H9 (cell line): ENCODE measurements around the gene GRM3. TPM values are rescaled to one million over a fixed set of nuclear protein-coding genes. Genes with fewer than 3 reads are reported as not detected.

Experiments used
- DNase-seq: peaks from one replicate; pipeline ENCODE4 v3.0.0-alpha.2; 2017
- H2AFZ ChIP-seq: one replicate; pipeline ENCODE4 v1.6.1; 2013; ENCODE audit warnings: mild to moderate bottlenecking, low read length, control low read depth, moderate library complexity
- H2AK5ac ChIP-seq: 2 replicates; pipeline ENCODE4 v1.6.1; 2013; ENCODE audit warnings: low read length, control low read depth, mixed read lengths; ENCODE audit not compliant: insufficient read length
- H2BK120ac ChIP-seq: one replicate; pipeline ENCODE4 v1.6.1; 2013; ENCODE audit warnings: low read depth, mild to moderate bottlenecking, low read length, control low read depth, inconsistent platforms; ENCODE audit not compliant: poor library complexity, severe bottlenecking
- H2BK12ac ChIP-seq: 2 replicates; pipeline ENCODE4 v1.6.1; 2013; ENCODE audit warnings: low read length, control low read depth, mixed read lengths, low read depth; ENCODE audit not compliant: insufficient read length
- H2BK15ac ChIP-seq: 2 replicates; pipeline ENCODE4 v1.6.1; 2013; ENCODE audit warnings: low read depth, low read length, control low read depth
- H2BK20ac ChIP-seq: one replicate; pipeline ENCODE4 v1.6.1; 2013; ENCODE audit warnings: low read depth, mild to moderate bottlenecking, low read length, control low read depth, inconsistent platforms; ENCODE audit not compliant: poor library complexity, severe bottlenecking
- H2BK5ac ChIP-seq: 2 replicates; pipeline ENCODE4 v1.6.1; 2013; ENCODE audit warnings: low read length, control low read depth, mixed read lengths; ENCODE audit not compliant: insufficient read length
- H3K14ac ChIP-seq: 2 replicates; pipeline ENCODE4 v1.6.1; 2013; ENCODE audit warnings: low read length, control low read depth; ENCODE audit not compliant: insufficient read depth
- H3K18ac ChIP-seq: 2 replicates; pipeline ENCODE4 v1.6.1; 2013; ENCODE audit warnings: low read depth, mild to moderate bottlenecking, mixed read lengths, low read length, control low read depth; ENCODE audit not compliant: insufficient read length
- H3K23ac ChIP-seq: 2 replicates; pipeline ENCODE4 v1.6.1; 2013; ENCODE audit warnings: low read length, control low read depth, mixed read lengths, low read depth; ENCODE audit not compliant: insufficient read length
- H3K23me2 ChIP-seq: 2 replicates; pipeline ENCODE4 v1.6.1; 2013; ENCODE audit warnings: low read depth, mild to moderate bottlenecking, mixed read lengths, low read length, control low read depth; ENCODE audit not compliant: insufficient read length, poor library complexity, severe bottlenecking
- H3K27ac ChIP-seq: 2 replicates; pipeline ENCODE4 v1.5.1; 2013; ENCODE audit warnings: low read length, control low read depth, mixed read lengths, low read depth; ENCODE audit not compliant: insufficient read length
- H3K27me3 ChIP-seq: 2 replicates; pipeline ENCODE4 v1.6.1; 2013; ENCODE audit warnings: low read length, control low read depth, inconsistent platforms; ENCODE audit not compliant: insufficient read depth
- H3K4ac ChIP-seq: 2 replicates; pipeline ENCODE4 v1.6.1; 2013; ENCODE audit warnings: low read depth, mild to moderate bottlenecking, control low read depth, inconsistent platforms, low read length, moderate library complexity
- H3K4me1 ChIP-seq: 2 replicates; pipeline ENCODE4 v1.6.1; 2013; ENCODE audit warnings: low read length, control low read depth, inconsistent platforms; ENCODE audit not compliant: insufficient read depth
- H3K4me2 ChIP-seq: 2 replicates; pipeline ENCODE4 v1.6.1; 2013; ENCODE audit warnings: low read length, control low read depth, mixed read lengths; ENCODE audit not compliant: insufficient read length, insufficient read depth
- H3K56ac ChIP-seq: 2 replicates; pipeline ENCODE4 v1.6.1; 2013; ENCODE audit warnings: low read depth, mild to moderate bottlenecking, mixed read lengths, low read length, control low read depth; ENCODE audit not compliant: insufficient read length
- H3K79me1 ChIP-seq: 2 replicates; pipeline ENCODE4 v1.6.1; 2013; ENCODE audit warnings: low read depth, mild to moderate bottlenecking, moderate library complexity, low read length, control low read depth, inconsistent platforms; ENCODE audit not compliant: insufficient read depth, poor library complexity, severe bottlenecking
- H3K79me2 ChIP-seq: 2 replicates; pipeline ENCODE4 v1.6.1; 2013; ENCODE audit warnings: low read length, control low read depth, inconsistent platforms; ENCODE audit not compliant: insufficient read depth
- H3K9ac ChIP-seq: 2 replicates; pipeline ENCODE4 v1.6.1; 2013; ENCODE audit warnings: low read length, control low read depth, mixed read lengths; ENCODE audit not compliant: insufficient read length; ENCODE audit errors: extremely low read depth
- H3K9me3 ChIP-seq: one replicate; pipeline ENCODE4 v1.6.1; 2013; ENCODE audit warnings: low read depth, low read length, inconsistent platforms; ENCODE audit not compliant: control insufficient read depth
- H3T11ph ChIP-seq: one replicate; pipeline ENCODE4 v1.6.1; 2013; ENCODE audit warnings: mild to moderate bottlenecking, low read length, control low read depth, inconsistent platforms
- H4K20me1 ChIP-seq: one replicate; pipeline ENCODE4 v1.6.1; 2013; ENCODE audit not compliant: control insufficient read depth, insufficient read length, insufficient read depth
- H4K5ac ChIP-seq: 2 replicates; pipeline ENCODE4 v1.6.1; 2013; ENCODE audit warnings: low read depth, mild to moderate bottlenecking, mixed read lengths, low read length, control low read depth; ENCODE audit not compliant: insufficient read length
- H4K8ac ChIP-seq: replicated peaks from 2 replicates; pipeline ENCODE4 v1.6.1; 2013; ENCODE audit warnings: low read length, control low read depth, mixed read lengths, low read depth; ENCODE audit not compliant: insufficient read length
- H4K91ac ChIP-seq: 2 replicates; pipeline ENCODE4 v1.6.1; 2013; ENCODE audit warnings: low read depth, mild to moderate bottlenecking, moderate library complexity, mixed read lengths, low read length, control low read depth; ENCODE audit not compliant: insufficient read length
- H3K27ac Mint-ChIP-seq, 3 experiments: 2 replicates in 2 of 3; 3 replicates in 1 of 3; pipeline ENCODE4 v1.8.0; 2020 to 2021; ENCODE audit warnings: mixed read lengths in 3 of 3, mild to moderate bottlenecking in 1 of 3, moderate library complexity in 1 of 3
- H3K27me3 Mint-ChIP-seq: 2 replicates; pipeline ENCODE4 v1.8.0; 2021; ENCODE audit warnings: low read depth, mild to moderate bottlenecking, moderate library complexity, mixed read lengths
- H3K36me3 Mint-ChIP-seq, 3 experiments: 2 replicates in 2 of 3; 3 replicates in 1 of 3; pipeline ENCODE4 v1.8.0; 2020 to 2021; ENCODE audit warnings: low read depth in 3 of 3, mixed read lengths in 3 of 3; ENCODE audit not compliant: insufficient read depth in 1 of 3
- H3K4me1 Mint-ChIP-seq, 2 experiments: 2 replicates each; pipeline ENCODE4 v1.8.0; 2020; ENCODE audit warnings: mixed read lengths in 2 of 2
- H3K4me3 Mint-ChIP-seq, 2 experiments: 2 replicates in 1 of 2; 3 replicates in 1 of 2; pipeline ENCODE4 v1.8.0; 2020 to 2021; ENCODE audit warnings: mild to moderate bottlenecking in 2 of 2, mixed read lengths in 2 of 2, moderate library complexity in 1 of 2
- H3K9me3 Mint-ChIP-seq, 2 experiments: 2 replicates in 1 of 2; 3 replicates in 1 of 2; pipeline ENCODE4 v1.8.0; 2020; ENCODE audit warnings: mild to moderate bottlenecking in 2 of 2, mixed read lengths in 2 of 2, moderate library complexity in 1 of 2
- CTCF ChIP-seq: fragments of 200-600 bp; sonication (generic); conservative IDR thresholded peaks from 3 replicates; pipeline ENCODE4 v1.8.0; 2021; ENCODE audit warnings: antibody characterized with exemption, mild to moderate bottlenecking
- WGBS: extraction: QIAGEN DNeasy Blood & Tissue Kit; methylation state at CpG from one replicate; pipeline ENCODE4 v1.1.7; 2013; ENCODE audit warnings: missing lambda C conversion rate, low lambda C conversion rate, mixed read lengths; ENCODE audit not compliant: insufficient read length; ENCODE audit errors: extremely low coverage; 5-methylcytosine and 5-hydroxymethylcytosine counted together
- total RNA-seq: library from RNA; stranded (reverse); gene quantifications from 2 replicates; pipeline ENCODE4 v1.2.1, GENCODE V29; 2021

GRM3 gene
- total RNA-seq, 1 experiment from 2014 or later: 0.15 TPM

- H3K56ac ChIP-seq: no peak overlapping the region
- H4K91ac ChIP-seq: no peak overlapping the region
- peak; percentile 64 for TF ChIP-seq CTCF
- no peak overlapping the region for H3K18ac ChIP-seq
- H4K5ac ChIP-seq: no peak overlapping the region
- no peak overlapping the region for H3K4me2 ChIP-seq
- no peaks in the 10 kb centered on the region for H4K20me1 ChIP-seq
- no peak overlapping the region for H2BK5ac ChIP-seq
- peak; percentile 43 for DNase-seq
- no peak overlapping the region for H4K8ac ChIP-seq
- no peaks in the 10 kb centered on the region for H3K79me2 ChIP-seq
- H3K9me3 ChIP-seq: no peaks in the 10 kb centered on the region
- H3K36me3 Mint-ChIP-seq: no peaks in the 10 kb centered on the region
- no peak overlapping the region for H2BK120ac ChIP-seq
- H3K79me1 ChIP-seq: no peaks in the 10 kb centered on the region
- H2AFZ ChIP-seq: no peak overlapping the region
- H3K4ac ChIP-seq: no peak overlapping the region
- no peaks in the 10 kb centered on the region for H3K23me2 ChIP-seq
- H3K27ac Mint-ChIP-seq: peak overlapping the region in 1 of 3 experiments; percentile 70; a peak in 2 of 7 replicates
- no peak overlapping the region for H3K23ac ChIP-seq
- H3K4me1 Mint-ChIP-seq: peaks cover 26 to 28% of the 10 kb centered on the region in 2 experiments
- H3T11ph ChIP-seq: no peak overlapping the region
- H2BK15ac ChIP-seq: no peak overlapping the region
- peaks cover 3% of the 10 kb centered on the region; the same call in 1 of the 2 replicates for H3K4me1 ChIP-seq
- no peaks in the 10 kb centered on the region for H3K27me3 Mint-ChIP-seq
- H3K27ac ChIP-seq: no peak overlapping the region
- H2AK5ac ChIP-seq: no peak overlapping the region
- WGBS: no CpG with 5 or more reads among the region's 4 CpGs
- no peak overlapping the region for H3K4me3 Mint-ChIP-seq
- no peak overlapping the region for H3K9ac ChIP-seq
- no peaks in the 10 kb centered on the region for H3K27me3 ChIP-seq
- H3K14ac ChIP-seq: no peak overlapping the region
- no peak overlapping the region for H2BK20ac ChIP-seq
- H3K9me3 Mint-ChIP-seq: no peaks in the 10 kb centered on the region
- no peak overlapping the region for H2BK12ac ChIP-seq
Observed at GRCh38 chr7:86667732-86668131, 24.0 kb downstream of the GRM3 start.
